ENCODE results near the gene PPP1R3E. TPM values are rescaled to one million over a fixed set of nuclear protein-coding genes. Genes with fewer than 3 reads are reported as not detected.

Gene PPP1R3E
- total RNA-seq, 1 experiment from 2014 or later = 3.9 TPM

DNA sequence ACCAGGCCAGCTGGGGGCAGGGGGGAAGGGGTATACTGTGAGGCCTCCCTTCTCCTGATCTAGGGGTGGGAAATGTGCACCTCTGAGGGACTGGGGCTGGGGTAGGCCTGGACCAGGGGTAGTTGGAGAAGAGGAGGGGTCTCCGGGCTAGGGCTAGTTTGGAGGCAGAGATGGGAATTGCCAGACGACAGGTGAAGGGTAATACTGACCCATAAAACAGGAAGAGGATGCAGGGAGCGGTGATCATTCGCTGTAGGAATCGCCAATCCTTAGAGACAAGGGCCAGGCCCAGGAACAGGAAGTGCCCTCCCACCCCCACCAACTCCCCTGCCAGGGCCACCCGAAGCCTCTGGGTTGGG, 45.6 kb upstream of the PPP1R3E start:
- Histone ChIP-seq H3K79me2 (ENCODE audit: insufficient read depth, low read length) (no peaks in the 10 kb centered on the region), H3K14ac (ENCODE audit: insufficient read depth, low read length) (no peak overlapping the region), H2AK5ac (ENCODE audit: insufficient read length, low read length) (no peak overlapping the region), H3K4me1 (ENCODE audit: insufficient read depth, low read length) (peaks cover 2% of the 10 kb centered on the region; the same call in 1 of the 2 replicates), H3K27ac (ENCODE audit: insufficient read length, low read depth, low read length) (no peak overlapping the region), H2BK20ac (ENCODE audit: low read depth, low read length, poor library complexity, severe bottlenecking) (no peak overlapping the region), H3K27me3 (ENCODE audit: insufficient read depth, low read length) (no peaks in the 10 kb centered on the region), H3T11ph (ENCODE audit: low read length) (no peak overlapping the region), H3K9ac (ENCODE audit: extremely low read depth, insufficient read length, low read length) (no peak overlapping the region), H3K4me2 (ENCODE audit: insufficient read depth, insufficient read length, low read length) (no peak overlapping the region), H3K18ac (ENCODE audit: insufficient read length, low read depth, low read length) (no peak overlapping the region), H4K5ac (ENCODE audit: insufficient read length, low read depth, low read length) (no peak overlapping the region), H3K56ac (ENCODE audit: insufficient read length, low read depth, low read length) (no peak overlapping the region), H3K23me2 (ENCODE audit: insufficient read length, low read depth, low read length, poor library complexity, severe bottlenecking) (peaks cover 5% of the 10 kb centered on the region), H4K20me1 (ENCODE audit: control insufficient read depth, insufficient read depth, insufficient read length) (no peaks in the 10 kb centered on the region), H3K79me1 (ENCODE audit: insufficient read depth, low read depth, low read length, poor library complexity, severe bottlenecking) (no peaks in the 10 kb centered on the region), H3K4ac (ENCODE audit: low read depth, low read length) (no peak overlapping the region), H2BK120ac (ENCODE audit: low read depth, low read length, poor library complexity, severe bottlenecking) (no peak overlapping the region), H3K23ac (ENCODE audit: insufficient read length, low read depth, low read length) (no peak overlapping the region), H4K8ac (replicated peaks; ENCODE audit: insufficient read length, low read depth, low read length) (no peak overlapping the region), H3K9me3 (ENCODE audit: control insufficient read depth, low read depth, low read length) (no peaks in the 10 kb centered on the region), H2BK15ac (ENCODE audit: low read depth, low read length) (no peak overlapping the region), H2BK5ac (ENCODE audit: insufficient read length, low read length) (no peak overlapping the region), H4K91ac (ENCODE audit: insufficient read length, low read depth, low read length) (no peak overlapping the region), H2AFZ (ENCODE audit: low read length) (no peak overlapping the region), H2BK12ac (ENCODE audit: insufficient read length, low read depth, low read length) (no peak overlapping the region)
- Mint-ChIP-seq H3K4me3 (no peak overlapping the region), H3K36me3 (ENCODE audit: insufficient read depth in 1 of 3, low read depth in 3 of 3) (peaks cover 16 to 26% (median 22%) of the 10 kb centered on the region in 3 experiments), H3K27me3 (ENCODE audit: low read depth) (peaks cover 20% of the 10 kb centered on the region), H3K4me1 (peaks cover 18 to 21% of the 10 kb centered on the region in 2 experiments), H3K9me3 (no peaks in the 10 kb centered on the region; a peak in 2 of 5 replicates), H3K27ac (no peak overlapping the region; a peak in 1 of 7 replicates)
- no peak for TF ChIP-seq CTCF (conservative IDR thresholded peaks at IDR 0.05)
- no CpG with 5 or more reads among the region's 6 CpGs for WGBS (ENCODE audit: extremely low coverage, insufficient read length, low lambda C conversion rate)
- DNase-seq = no peak

Data from H9 (cell line).